Upper lobe of right lung (tissue), 1 donor: ENCODE measurements around the gene TUBGCP4. TPM values are rescaled to one million over a fixed set of nuclear protein-coding genes. Genes with fewer than 3 reads are reported as not detected.

Source experiments
- ATAC-seq: fragments of 200-7000 bp; cut with Tn5 transposase; one replicate; pipeline ENCODE4 v1.9.1; 2020; ENCODE audit warnings: mild to moderate bottlenecking, moderate library complexity
- DNase-seq: peaks from one replicate; pipeline ENCODE4 v3.0.0-alpha.2; 2020
- H3K27ac ChIP-seq: fragments of 200-600 bp; one replicate; pipeline ENCODE4 v1.8.0; 2022
- H3K27me3 ChIP-seq: fragments of 200-600 bp; one replicate; pipeline ENCODE4 v1.8.0; 2022; ENCODE audit warnings: mild to moderate bottlenecking
- H3K36me3 ChIP-seq: fragments of 200-600 bp; one replicate; pipeline ENCODE4 v1.8.0; 2022
- H3K4me1 ChIP-seq: fragments of 200-600 bp; one replicate; pipeline ENCODE4 v1.8.0; 2022
- H3K4me3 ChIP-seq: fragments of 200-600 bp; one replicate; pipeline ENCODE4 v1.8.0; 2022; ENCODE audit warnings: mild to moderate bottlenecking
- H3K9me3 ChIP-seq: fragments of 200-600 bp; one replicate; pipeline ENCODE4 v1.8.0; 2022
- intact Hi-C: fragments of 100-400 bp; cut with DNase I; formaldehyde crosslinking; loops from one replicate; pipeline ENCODE4 v1.11.0; 2022
- total RNA-seq: library from RNA; stranded (reverse); fragmentation: NEBNext Ultra II Directional; extraction: Animal tissue kit (Norgen Biotek cat#: 25700); gene quantifications from one replicate; pipeline ENCODE4 v1.2.1, GENCODE V29; 2021
- TF ChIP-seq, protein P1 (sequence below): fragments of 200-600 bp; IDR thresholded peaks from one replicate; pipeline ENCODE4 v1.8.0; 2022; ENCODE audit warnings: antibody characterized with exemption
- donor health status: DM: no; HTN: yes; CAD: no; lungs with severe emphysema.

TUBGCP4 gene
- total RNA-seq, 1 donor from 2014 or later = 21.3 TPM

DNA sequence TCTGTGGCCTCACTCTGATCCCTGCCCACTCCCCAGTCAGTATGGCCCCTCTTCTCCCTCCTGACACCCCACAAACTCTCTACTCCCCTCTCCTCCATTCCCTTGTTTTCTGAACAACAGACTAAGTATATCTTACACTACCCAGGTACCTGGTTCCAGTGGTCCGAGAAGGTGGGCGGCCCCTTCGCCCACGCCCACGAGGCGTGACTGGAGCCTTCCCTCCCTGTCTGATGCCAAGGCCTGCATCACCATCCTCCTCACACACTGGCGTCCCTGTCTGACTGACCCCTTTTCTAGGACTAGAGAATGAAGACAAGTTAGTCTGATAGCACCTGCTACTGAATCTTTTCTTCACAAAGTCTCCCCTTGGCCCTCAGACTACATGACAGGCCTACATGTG lies 50.0 kb downstream of the TUBGCP4 start:
- DNase-seq (no peak), ATAC-seq (no peak)
- Histone ChIP-seq H3K36me3 (peaks cover 65% of the 10 kb centered on the region), H3K4me3 (no peak overlapping the region), H3K4me1 (no peaks in the 10 kb centered on the region), H3K27ac (no peak overlapping the region), H3K27me3 (no peaks in the 10 kb centered on the region), H3K9me3 (no peaks in the 10 kb centered on the region)
- intact Hi-C loops = no loop called here
- TF ChIP-seq, protein P1, sequence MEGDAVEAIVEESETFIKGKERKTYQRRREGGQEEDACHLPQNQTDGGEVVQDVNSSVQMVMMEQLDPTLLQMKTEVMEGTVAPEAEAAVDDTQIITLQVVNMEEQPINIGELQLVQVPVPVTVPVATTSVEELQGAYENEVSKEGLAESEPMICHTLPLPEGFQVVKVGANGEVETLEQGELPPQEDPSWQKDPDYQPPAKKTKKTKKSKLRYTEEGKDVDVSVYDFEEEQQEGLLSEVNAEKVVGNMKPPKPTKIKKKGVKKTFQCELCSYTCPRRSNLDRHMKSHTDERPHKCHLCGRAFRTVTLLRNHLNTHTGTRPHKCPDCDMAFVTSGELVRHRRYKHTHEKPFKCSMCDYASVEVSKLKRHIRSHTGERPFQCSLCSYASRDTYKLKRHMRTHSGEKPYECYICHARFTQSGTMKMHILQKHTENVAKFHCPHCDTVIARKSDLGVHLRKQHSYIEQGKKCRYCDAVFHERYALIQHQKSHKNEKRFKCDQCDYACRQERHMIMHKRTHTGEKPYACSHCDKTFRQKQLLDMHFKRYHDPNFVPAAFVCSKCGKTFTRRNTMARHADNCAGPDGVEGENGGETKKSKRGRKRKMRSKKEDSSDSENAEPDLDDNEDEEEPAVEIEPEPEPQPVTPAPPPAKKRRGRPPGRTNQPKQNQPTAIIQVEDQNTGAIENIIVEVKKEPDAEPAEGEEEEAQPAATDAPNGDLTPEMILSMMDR = no peak

DNA sequence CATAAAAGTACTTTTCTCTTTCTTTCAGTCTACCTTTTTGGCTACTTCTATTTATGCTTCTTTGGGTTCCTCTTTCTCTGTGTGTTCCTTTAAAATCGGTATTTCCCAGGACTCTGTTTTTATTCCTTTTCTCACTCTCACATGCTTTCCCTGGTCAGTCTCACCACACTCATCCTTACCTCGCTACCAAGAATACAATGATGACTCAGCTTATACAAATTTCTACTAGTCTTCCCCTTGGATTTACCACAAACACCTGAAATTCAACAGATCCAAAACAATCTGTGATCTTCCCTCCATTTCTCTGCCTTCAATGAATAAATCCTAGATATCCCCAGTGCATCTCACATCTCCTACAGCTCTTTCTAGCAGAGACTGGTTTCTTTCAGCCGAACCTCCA lies 52.9 kb downstream of the TUBGCP4 start:
- Histone ChIP-seq H3K4me1 (no peaks in the 10 kb centered on the region), H3K36me3 (peaks cover 59% of the 10 kb centered on the region), H3K9me3 (no peaks in the 10 kb centered on the region), H3K4me3 (no peak overlapping the region), H3K27me3 (no peaks in the 10 kb centered on the region), H3K27ac (no peak overlapping the region)
- ATAC-seq (no peak), DNase-seq (no peak)
- TF ChIP-seq, protein P1 = no peak
- intact Hi-C loops = no loop called here

DNA sequence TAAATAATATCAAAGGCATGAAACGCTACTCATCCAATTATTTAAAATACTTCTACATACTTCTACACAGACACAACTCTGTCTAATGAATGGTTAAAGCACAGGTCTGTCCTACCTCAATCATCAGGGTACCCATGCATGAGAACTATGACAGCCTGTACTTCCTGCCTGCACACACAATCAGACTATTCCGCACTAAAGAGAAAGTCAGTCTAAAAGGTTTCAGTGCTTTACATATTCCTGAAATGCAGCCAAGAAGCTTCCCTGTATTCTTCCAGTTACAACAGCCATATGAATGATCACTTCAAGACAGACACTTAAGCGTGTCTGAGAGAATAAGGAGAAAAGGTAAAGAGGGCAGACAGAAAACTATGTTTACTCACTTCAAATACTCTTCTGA lies 58.8 kb downstream of the TUBGCP4 start:
- H3K27me3 ChIP-seq = no peaks in the 10 kb centered on the region
- DNase-seq = no peak
- ATAC-seq = no peak
- no peaks in the 10 kb centered on the region for H3K9me3 ChIP-seq
- intact Hi-C loops = no loop called here
- peaks cover 50% of the 10 kb centered on the region for H3K36me3 ChIP-seq
- no peaks in the 10 kb centered on the region for H3K4me1 ChIP-seq
- no peak overlapping the region for H3K4me3 ChIP-seq
- no peak overlapping the region for H3K27ac ChIP-seq
- TF ChIP-seq, protein P1 = no peak

DNA sequence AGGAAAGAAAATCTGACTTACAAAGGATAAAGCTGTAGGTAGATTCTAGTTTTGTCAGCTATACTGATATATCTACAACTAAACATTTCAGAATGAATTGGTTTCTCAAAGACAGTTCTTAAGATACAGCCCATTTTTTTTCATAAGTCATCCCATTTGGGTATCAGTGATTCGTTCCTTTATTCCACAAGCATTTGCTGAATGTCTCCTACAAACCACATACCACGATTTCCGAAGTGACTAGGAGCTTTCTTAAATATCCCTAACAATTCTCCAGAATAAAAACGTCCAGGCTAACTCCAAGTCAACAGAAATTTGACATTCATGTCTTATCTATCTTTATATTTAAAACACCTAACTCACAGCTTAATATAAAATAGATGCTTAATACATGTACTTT lies 62.3 kb downstream of the TUBGCP4 start:
- Histone ChIP-seq H3K36me3 (peaks cover 54% of the 10 kb centered on the region), H3K9me3 (no peaks in the 10 kb centered on the region), H3K27me3 (no peaks in the 10 kb centered on the region), H3K4me1 (no peaks in the 10 kb centered on the region), H3K4me3 (no peak overlapping the region), H3K27ac (no peak overlapping the region)
- TF ChIP-seq, protein P1 = no peak
- intact Hi-C loops = no loop called here
- DNase-seq (no peak), ATAC-seq (no peak)

DNA sequence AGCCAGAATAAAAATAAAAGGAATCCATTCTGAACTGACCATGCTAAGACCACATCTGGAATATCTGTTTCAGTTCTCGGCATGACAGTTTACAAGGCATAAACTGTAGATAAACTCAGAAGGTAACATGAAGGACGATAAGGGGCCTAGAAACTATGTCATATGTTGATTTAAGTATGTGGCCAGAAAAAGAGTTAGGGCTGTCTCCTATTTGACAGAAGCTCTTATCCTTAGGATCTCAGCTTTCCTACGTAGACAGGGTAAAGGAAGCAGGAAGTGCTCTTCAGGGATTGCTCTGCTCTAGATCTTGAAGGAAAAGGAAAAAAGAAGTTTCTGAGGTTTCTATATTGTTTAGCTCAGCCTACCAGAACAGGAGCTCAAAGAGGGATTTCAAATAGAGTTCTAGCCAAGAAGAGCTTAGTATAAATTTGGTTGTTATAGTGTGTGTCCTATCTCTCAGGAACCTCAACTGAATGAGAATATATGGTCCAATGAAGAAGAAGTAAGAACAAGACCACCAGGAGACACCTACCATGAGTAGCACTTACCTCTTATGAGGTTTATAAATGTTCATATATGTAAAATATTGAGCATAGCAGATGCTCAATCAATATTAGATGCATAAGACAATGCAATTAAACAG lies 62.9 kb downstream of the TUBGCP4 start:
- no peak for ATAC-seq
- Histone ChIP-seq H3K36me3 (peaks cover 52% of the 10 kb centered on the region), H3K27me3 (no peaks in the 10 kb centered on the region), H3K27ac (no peak overlapping the region), H3K9me3 (no peaks in the 10 kb centered on the region), H3K4me3 (no peak overlapping the region), H3K4me1 (no peaks in the 10 kb centered on the region)
- no peak for DNase-seq
- TF ChIP-seq, protein P1 = no peak
- intact Hi-C loops = no loop called here

DNA sequence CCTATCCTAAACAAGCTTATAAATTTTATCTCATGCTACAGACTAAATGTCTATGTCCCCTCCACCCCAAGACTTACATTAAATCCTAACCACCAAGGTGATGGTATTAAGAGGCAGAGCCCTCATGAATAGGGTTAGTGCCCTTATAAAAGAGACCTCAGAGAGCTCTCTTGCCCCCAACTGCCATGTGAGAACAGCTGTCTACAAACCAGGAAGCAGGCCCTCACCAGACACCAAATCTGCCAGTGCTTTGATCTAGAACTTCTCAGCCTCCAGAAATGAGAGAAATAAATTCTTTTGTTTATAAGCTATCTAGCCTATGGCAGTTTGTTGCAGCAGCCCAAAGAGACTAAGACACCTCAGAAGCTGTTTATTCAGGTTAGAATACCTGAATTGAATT lies 63.5 kb downstream of the TUBGCP4 start:
- no peaks in the 10 kb centered on the region for H3K4me1 ChIP-seq
- no peak overlapping the region for H3K4me3 ChIP-seq
- no peak for ATAC-seq
- no peak overlapping the region for H3K27ac ChIP-seq
- DNase-seq = no peak
- no peaks in the 10 kb centered on the region for H3K9me3 ChIP-seq
- H3K27me3 ChIP-seq = no peaks in the 10 kb centered on the region
- TF ChIP-seq, protein P1 = no peak
- peaks cover 52% of the 10 kb centered on the region for H3K36me3 ChIP-seq
- intact Hi-C loops = no loop called here
